Fibroblast of lung (primary cell): ENCODE data around the gene OLFML3. TPM values are rescaled to one million over a fixed set of nuclear protein-coding genes. Genes with fewer than 3 reads are reported as not detected.
A peak's percentile ranks its signal among the peaks of the same experiment; 100 is the strongest.

Experiments used
- DNase-seq, 2 donors: peaks; one replicate each; pipeline versions ENCODE4 v3.0.0 to v3.0.0-alpha.2; 2010; ENCODE audit warnings: low read depth in 2 of 2
- H2AFZ ChIP-seq: 2 replicates; pipeline ENCODE4 v1.5.1; 2012; ENCODE audit warnings: low read length, control low read depth, inconsistent platforms
- H3K27ac ChIP-seq: 2 replicates; pipeline ENCODE4 v1.5.1; 2011; ENCODE audit warnings: low read length, control low read depth; ENCODE audit not compliant: insufficient read depth
- H3K27me3 ChIP-seq: 2 replicates; pipeline ENCODE4 v1.5.1; 2011; ENCODE audit warnings: mild to moderate bottlenecking, low read length; ENCODE audit not compliant: control insufficient read depth, insufficient read depth
- H3K36me3 ChIP-seq: 2 replicates; pipeline ENCODE4 v1.5.1; 2011; ENCODE audit warnings: low read length; ENCODE audit not compliant: control insufficient read depth, insufficient read depth
- H3K4me1 ChIP-seq: 2 replicates; pipeline ENCODE4 v1.5.1; 2011; ENCODE audit warnings: low read length; ENCODE audit not compliant: control insufficient read depth, insufficient read depth; ENCODE audit errors: extremely low read depth
- H3K4me2 ChIP-seq: 2 replicates; pipeline ENCODE4 v1.5.1; 2011; ENCODE audit warnings: low read length, control low read depth; ENCODE audit not compliant: insufficient read depth; ENCODE audit errors: extremely low read depth
- H3K4me3 ChIP-seq, 4 experiments: fragments of 200-600 bp in 1 of 4; sonication (generic) in 1 of 4; replicated peaks in 1 of 4; 2 replicates each; pipeline ENCODE4 v1.5.1; 2011 to 2016; ENCODE audit warnings: low read length in 4 of 4, low read depth in 3 of 4, mild to moderate bottlenecking in 3 of 4, control low read depth in 2 of 4, inconsistent platforms in 1 of 4, mixed read lengths in 1 of 4; ENCODE audit not compliant: insufficient read depth in 1 of 4; ENCODE audit errors: control extremely low read depth in 1 of 4
- H3K79me2 ChIP-seq: 2 replicates; pipeline ENCODE4 v1.5.1; 2012; ENCODE audit warnings: mild to moderate bottlenecking, low read length, inconsistent platforms; ENCODE audit not compliant: control insufficient read depth, insufficient read depth
- H3K9ac ChIP-seq: 2 replicates; pipeline ENCODE4 v1.5.1; 2011; ENCODE audit warnings: mild to moderate bottlenecking, low read length, control low read depth; ENCODE audit not compliant: insufficient read depth
- H3K9me3 ChIP-seq: 2 replicates; pipeline ENCODE4 v1.5.1; 2012; ENCODE audit warnings: low read depth, low read length; ENCODE audit not compliant: control insufficient read depth, insufficient read depth
- H4K20me1 ChIP-seq: 2 replicates; pipeline ENCODE4 v1.5.1; 2011; ENCODE audit warnings: low read length; ENCODE audit not compliant: control insufficient read depth, insufficient read depth; ENCODE audit errors: extremely low read depth
- CTCF ChIP-seq, 2 donors: IDR thresholded peaks in 1 of 2; conservative IDR thresholded peaks in 1 of 2; 1 replicate in 1 of 2; 2 replicates in 1 of 2; pipeline ENCODE4 v1.5.1; 2011 to 2012; ENCODE audit warnings: low read length in 2 of 2, control low read depth in 1 of 2, inconsistent platforms in 1 of 2, low read depth in 1 of 2, mild to moderate bottlenecking in 1 of 2
- EZH2 ChIP-seq: IDR thresholded peaks from 2 replicates; pipeline ENCODE4 v1.5.1; 2012; ENCODE audit warnings: low read length, control low read depth, mild to moderate bottlenecking; ENCODE audit errors: missing control alignments
- polyA plus RNA-seq, 2 donors: library from polyadenylated mRNA; depleted of rRNA in 1 of 2; stranded (reverse) in 1 of 2; unstranded in 1 of 2; fragments of >200 nt; gene quantifications; 2 replicates each; pipeline ENCODE4 v1.2.1, GENCODE V29; 2011 to 2012; ENCODE audit warnings: missing spikeins in 1 of 2
- total RNA-seq: library from RNA; depleted of rRNA; stranded (reverse); fragments of >200 nt; gene quantifications from 2 replicates; pipeline ENCODE4 v1.2.1, GENCODE V29; 2014

OLFML3 gene
- total and polyA plus RNA-seq, 2 donors (not counting 1 experiment from before 2014, with no cell fraction given): 68.0 to 133 TPM

- peak in 1 of 2 donors; percentile 8 for DNase-seq
- no peak for TF ChIP-seq EZH2
- no peak for TF ChIP-seq CTCF (conservative IDR thresholded peaks at IDR 0.05 in 1 of 2, IDR thresholded peaks at IDR 0.05 in 1 of 2; ENCODE audit: low read depth in 1 of 2, low read length in 2 of 2)
- no peak overlapping the region for H3K9ac ChIP-seq
- no peaks in the 10 kb centered on the region for H3K9me3 ChIP-seq
- no peak overlapping the region for H3K27ac ChIP-seq
- H4K20me1 ChIP-seq: no peaks in the 10 kb centered on the region
- peaks cover 22% of the 10 kb centered on the region for H3K4me1 ChIP-seq
- H3K79me2 ChIP-seq: peaks cover 6% of the 10 kb centered on the region
- peaks cover 9% of the 10 kb centered on the region for H3K36me3 ChIP-seq
- no peak overlapping the region for H3K4me3 ChIP-seq
- no peak overlapping the region for H3K4me2 ChIP-seq
- no peak overlapping the region for H2AFZ ChIP-seq
- H3K27me3 ChIP-seq: no peaks in the 10 kb centered on the region
These were observed 1.4 kb upstream of the OLFML3 start for GRCh38 chr1:113977906-113978305.

DNA sequence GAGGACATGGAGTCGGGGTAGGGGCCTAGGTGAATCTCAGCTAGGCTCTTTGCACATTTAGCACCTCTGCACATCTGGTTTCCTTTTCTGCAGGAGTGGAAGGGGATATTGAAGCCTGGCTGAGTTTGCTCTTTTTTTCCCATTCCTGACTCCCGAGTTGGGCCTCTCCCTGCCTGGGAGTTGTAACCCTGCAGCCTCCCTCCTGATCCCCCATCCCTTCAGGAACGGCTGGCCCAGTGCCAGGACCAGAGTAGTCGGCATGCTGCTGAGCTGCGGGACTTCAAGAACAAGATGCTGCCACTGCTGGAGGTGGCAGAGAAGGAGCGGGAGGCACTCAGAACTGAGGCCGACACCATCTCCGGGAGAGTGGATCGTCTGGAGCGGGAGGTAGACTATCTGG lies 836 bp downstream of the OLFML3 start:
- H2AFZ ChIP-seq: peak overlapping the region; percentile 80
- peak overlapping the region; percentile 95 for H3K27ac ChIP-seq

More for the DNA sequence above, 836 bp downstream of the OLFML3 start:
- no peaks in the 10 kb centered on the region for H4K20me1 ChIP-seq
- peak overlapping the region; percentile 97 for H3K4me2 ChIP-seq
- H3K4me1 ChIP-seq: peaks cover 31% of the 10 kb centered on the region
- peak; percentile 25 to 65 for DNase-seq
- peaks cover 6% of the 10 kb centered on the region for H3K79me2 ChIP-seq
- peak overlapping the region; percentile 50 to 75 (median 65) for H3K4me3 ChIP-seq
- no peak overlapping the region for H3K9ac ChIP-seq
- no peak for TF ChIP-seq CTCF (conservative IDR thresholded peaks at IDR 0.05 in 1 of 2, IDR thresholded peaks at IDR 0.05 in 1 of 2; ENCODE audit: low read depth in 1 of 2, low read length in 2 of 2)
- TF ChIP-seq EZH2: no peak
- H3K27me3 ChIP-seq: no peaks in the 10 kb centered on the region
- H3K36me3 ChIP-seq: peaks cover 5% of the 10 kb centered on the region
- H3K9me3 ChIP-seq: no peaks in the 10 kb centered on the region
